Brain pericyte (primary cell): ENCODE data around the gene COMMD1.
"Not testable (repeated sequence)": the region's sequence is repeated elsewhere in the genome, so short reads cannot be mapped to it uniquely, and the experiment has no call there.

Experiments
- DNase-seq: peaks from one replicate; pipeline ENCODE4 v3.0.0-alpha.2; 2012; ENCODE audit warnings: low read depth, low spot score

Gene COMMD1

GRCh38 chr2:61962095-61962984 is 56.9 kb downstream of the COMMD1 start:
- no peak for DNase-seq

DNA sequence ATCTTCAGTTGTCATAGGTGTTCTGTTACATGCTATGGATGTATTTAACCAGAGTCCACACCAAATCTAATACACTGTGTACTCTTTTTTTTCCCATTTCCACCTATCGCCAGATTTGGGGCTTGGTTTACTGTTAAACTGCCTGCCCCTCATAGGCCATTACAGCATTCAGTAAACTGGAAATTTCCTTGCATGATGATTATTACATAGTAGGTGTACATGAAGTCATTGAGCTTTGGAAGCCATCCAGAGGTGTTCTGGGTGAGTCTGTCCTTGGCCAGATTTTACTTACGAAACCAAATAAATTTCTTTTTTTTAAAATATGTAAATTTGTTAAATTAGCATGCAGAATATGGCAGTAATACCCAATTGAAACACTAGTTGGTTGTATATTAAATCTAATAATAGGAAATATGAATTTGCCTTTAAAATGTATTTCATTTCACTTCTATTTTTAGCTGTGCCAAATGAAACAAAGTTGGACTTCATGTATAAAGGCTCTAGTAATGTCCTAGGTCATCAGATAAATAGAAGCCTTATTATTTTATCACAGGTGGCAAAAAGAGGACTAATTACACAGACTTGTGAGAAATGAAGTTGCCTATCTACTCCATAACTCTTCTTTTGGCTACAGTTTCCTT is 60.7 kb downstream of the COMMD1 start:
- no peak for DNase-seq

DNA sequence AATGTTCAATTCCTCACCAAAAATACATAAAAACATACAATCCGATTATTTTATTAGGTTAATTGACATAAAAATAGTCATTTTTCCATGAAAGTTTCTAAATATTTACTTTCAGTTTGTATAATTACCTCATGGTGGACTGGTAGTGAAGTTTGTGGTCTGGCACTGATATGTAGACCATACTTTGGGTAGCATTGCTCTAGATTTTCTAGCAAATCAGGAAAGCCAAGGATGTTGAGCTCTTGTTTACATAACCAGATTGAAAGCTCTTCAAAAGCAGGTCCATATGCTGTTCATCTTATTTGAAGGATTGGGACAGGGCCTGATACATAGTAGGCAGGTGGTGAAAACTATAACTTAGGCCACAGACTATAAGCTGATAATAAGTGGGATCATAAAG is 61.8 kb downstream of the COMMD1 start:
- no peak for DNase-seq

GRCh38 chr2:61969376-61969775 is 63.9 kb downstream of the COMMD1 start:
- no peak for DNase-seq

DNA sequence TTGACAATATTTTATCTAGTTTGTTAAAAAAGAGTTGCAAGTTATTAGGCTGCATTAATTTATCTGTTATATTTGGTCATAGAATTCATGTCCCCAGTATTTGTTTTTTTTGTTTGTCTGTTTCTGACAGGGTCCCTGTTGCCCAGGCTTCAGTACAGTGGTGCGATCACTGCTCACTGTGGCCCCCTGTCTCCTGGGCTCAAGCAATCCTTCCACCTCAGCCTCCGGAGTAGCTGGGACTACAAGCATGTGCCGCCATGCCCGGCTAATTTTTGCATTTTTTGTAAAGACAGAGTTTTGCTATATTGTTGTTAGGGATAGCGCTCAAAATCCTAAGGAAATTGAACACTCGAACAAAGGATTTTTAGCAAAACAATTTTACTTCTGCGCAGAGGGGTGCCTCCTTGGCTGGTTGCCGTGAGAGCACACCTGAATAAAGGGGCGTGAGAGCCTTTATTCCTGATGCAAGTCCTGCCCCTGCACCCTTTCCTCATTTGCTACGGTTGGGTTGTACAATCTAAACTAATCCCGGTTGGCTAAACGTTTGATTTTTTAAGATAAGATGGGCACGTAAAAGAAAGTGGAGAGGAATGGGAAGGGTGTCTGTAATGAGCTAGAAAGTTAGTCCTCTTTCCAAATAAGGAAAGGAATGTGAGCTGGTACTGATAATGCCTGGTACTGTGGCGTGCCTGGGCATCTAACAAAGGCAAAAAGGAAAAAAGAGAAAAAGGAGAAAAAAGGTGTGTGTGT is 65.5 kb downstream of the COMMD1 start:
- DNase-seq = no peak

GRCh38 chr2:61978522-61978921 is 73.0 kb downstream of the COMMD1 start:
- DNase-seq = no peak

- DNase-seq = no peak
Observed at GRCh38 chr2:61980758-61981157, 75.3 kb downstream of the COMMD1 start.

DNA sequence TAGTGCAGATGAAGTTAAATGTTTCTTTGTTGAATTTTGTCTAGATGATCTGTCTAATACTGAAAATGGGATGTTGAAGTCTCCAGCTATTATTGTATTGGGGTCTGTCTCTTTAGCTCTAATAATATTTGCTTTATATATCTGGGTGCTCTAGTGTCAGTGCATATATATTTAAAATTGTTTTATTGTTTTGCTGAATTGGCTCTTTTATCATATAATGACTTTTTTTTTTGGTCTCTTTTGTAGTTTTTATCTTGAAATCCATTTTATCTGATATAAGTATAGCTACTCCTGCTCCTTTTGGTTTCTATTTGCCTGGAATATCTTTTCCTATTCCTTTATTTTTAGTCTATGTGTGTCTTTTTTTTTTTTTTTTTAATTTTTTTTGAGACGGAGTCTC is 79.2 kb downstream of the COMMD1 start:
- no peak for DNase-seq

GRCh38 chr2:61988462-61989366 is 83.2 kb downstream of the COMMD1 start:
- no peak for DNase-seq

DNA sequence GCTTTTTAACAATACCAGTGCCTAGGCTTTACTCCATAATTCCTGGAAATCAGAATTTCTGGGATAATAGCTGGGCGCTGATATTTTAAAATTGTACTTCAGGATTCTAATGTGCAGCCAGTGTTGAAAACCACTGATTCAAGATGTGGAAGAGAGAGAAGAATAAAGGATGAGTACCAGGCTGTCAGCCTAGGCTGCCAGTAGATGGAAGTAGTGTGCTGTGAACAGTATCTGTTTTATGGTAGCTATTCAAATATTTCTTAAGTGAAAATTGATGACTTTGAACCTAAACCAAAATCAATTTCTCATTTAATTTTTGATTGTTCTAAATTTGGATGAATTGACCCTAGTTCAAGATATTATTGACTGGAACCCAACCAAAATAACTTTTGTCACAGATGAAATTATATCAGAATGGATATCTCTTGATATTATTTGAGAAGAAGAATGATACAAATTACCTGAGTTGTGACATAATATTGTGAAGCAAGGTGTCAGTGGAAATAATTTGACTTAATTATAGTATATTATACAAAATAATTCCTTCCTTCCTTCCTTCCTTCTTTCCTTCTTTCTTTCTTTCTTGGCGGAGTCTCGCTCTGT is 88.0 kb downstream of the COMMD1 start:
- peak; percentile 20 for DNase-seq

DNA sequence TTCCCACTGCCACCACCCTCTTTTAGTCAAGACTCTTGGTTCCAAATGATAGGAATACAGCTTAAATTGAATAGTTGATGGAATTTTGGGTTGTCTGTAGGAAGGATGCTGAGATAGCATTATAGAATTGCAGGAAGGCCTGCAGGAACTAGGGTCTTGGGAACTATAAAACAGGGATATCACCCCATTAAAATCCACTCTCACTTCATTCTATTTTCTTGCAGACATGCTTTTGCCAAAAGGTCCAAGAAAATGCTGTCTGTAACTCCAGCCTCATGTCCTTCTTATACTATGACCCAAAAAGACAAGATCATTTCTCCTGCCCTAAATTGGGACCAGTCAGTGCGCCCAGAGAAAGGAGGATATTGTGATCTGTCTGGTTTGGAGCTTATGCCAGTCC is 89.1 kb downstream of the COMMD1 start:
- DNase-seq = no peak

- DNase-seq = no peak
Observed at GRCh38 chr2:61995065-61995464, 89.6 kb downstream of the COMMD1 start.

- no peak for DNase-seq
Observed at GRCh38 chr2:61995515-61995914, 90.0 kb downstream of the COMMD1 start.

DNA sequence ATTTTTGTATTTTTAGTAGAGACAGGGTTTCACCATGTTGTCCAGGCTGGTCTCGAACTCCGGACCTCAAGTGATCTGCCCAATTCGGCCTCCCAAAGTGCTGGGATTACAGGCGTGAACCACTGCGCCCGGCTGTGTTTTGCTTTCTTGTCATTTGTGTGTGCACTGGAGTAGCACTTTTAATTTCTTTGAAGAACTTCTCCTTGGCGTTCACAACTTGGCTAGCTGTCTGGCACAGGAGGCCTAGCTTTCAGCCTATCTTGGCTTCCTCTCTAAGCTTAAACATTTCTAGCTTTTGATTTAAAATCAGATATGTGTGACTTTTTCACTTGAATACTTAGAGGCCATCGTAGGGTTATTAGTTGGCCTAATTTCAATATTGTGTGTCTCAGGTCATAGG is 93.0 kb downstream of the COMMD1 start:
- no peak for DNase-seq

DNA sequence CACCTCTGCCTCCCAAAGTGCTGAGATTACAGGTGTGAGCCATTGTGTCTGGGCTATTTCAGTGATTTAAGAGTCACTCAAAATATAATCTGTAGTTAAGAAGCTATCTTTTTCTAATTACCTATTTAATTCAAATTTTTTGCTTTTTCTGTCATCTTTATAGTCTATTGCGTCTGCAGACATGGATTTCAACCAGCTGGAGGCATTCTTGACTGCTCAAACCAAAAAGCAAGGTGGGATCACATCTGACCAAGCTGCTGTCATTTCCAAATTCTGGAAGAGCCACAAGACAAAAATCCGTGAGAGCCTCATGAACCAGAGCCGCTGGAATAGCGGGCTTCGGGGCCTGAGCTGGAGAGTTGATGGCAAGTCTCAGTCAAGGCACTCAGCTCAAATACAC is 95.1 kb downstream of the COMMD1 start:
- no peak for DNase-seq

- DNase-seq = no peak
Observed at GRCh38 chr2:62001431-62001830, 96.0 kb downstream of the COMMD1 start.

GRCh38 chr2:62004428-62004827 is 99.0 kb downstream of the COMMD1 start:
- not testable (repeated sequence) for DNase-seq

GRCh38 chr2:62007555-62007954 is 102.1 kb downstream of the COMMD1 start:
- no peak for DNase-seq

- no peak for DNase-seq
Observed at GRCh38 chr2:62010632-62011256, 105.3 kb downstream of the COMMD1 start.

- no peak for DNase-seq
Observed at GRCh38 chr2:62013641-62014040, 108.2 kb downstream of the COMMD1 start.
